ENCODE results near the gene TSSC4.

GRCh38 chr11:2427721-2428321 is 27.3 kb downstream of the TSSC4 start:
- no peak for TF ChIP-seq CTCF (IDR thresholded peaks at IDR 0.05; ENCODE audit: low read depth, low read length)
- no peak for TF ChIP-seq EZH2phosphoT487 (IDR thresholded peaks at IDR 0.05; ENCODE audit: low read depth)
